HFF-Myc (cell line): ENCODE measurements around the gene BRD1.

ENCODE experiments used
- DNase-seq: peaks from one replicate; pipeline ENCODE4 v3.0.0-alpha.2; 2011; ENCODE audit warnings: low read depth; ENCODE audit errors: extremely low read depth
- H3K4me3 ChIP-seq: replicated peaks from 2 replicates; pipeline ENCODE4 v1.5.1; 2011; ENCODE audit warnings: low read depth, mild to moderate bottlenecking, control low read depth, low read length
- TF ChIP-seq, protein P1 (sequence below): IDR thresholded peaks from 2 replicates; pipeline ENCODE4 v1.5.1; 2012; ENCODE audit warnings: mild to moderate bottlenecking, low read depth, low read length, control low read depth; ENCODE audit errors: missing control alignments

BRD1 gene

GRCh38 chr22:49734882-49735281 lies 92.8 kb downstream of the BRD1 start:
- TF ChIP-seq, protein P1, sequence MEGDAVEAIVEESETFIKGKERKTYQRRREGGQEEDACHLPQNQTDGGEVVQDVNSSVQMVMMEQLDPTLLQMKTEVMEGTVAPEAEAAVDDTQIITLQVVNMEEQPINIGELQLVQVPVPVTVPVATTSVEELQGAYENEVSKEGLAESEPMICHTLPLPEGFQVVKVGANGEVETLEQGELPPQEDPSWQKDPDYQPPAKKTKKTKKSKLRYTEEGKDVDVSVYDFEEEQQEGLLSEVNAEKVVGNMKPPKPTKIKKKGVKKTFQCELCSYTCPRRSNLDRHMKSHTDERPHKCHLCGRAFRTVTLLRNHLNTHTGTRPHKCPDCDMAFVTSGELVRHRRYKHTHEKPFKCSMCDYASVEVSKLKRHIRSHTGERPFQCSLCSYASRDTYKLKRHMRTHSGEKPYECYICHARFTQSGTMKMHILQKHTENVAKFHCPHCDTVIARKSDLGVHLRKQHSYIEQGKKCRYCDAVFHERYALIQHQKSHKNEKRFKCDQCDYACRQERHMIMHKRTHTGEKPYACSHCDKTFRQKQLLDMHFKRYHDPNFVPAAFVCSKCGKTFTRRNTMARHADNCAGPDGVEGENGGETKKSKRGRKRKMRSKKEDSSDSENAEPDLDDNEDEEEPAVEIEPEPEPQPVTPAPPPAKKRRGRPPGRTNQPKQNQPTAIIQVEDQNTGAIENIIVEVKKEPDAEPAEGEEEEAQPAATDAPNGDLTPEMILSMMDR = no peak
- DNase-seq = no peak
- no peak overlapping the region for H3K4me3 ChIP-seq

GRCh38 chr22:49734390-49734789 lies 93.3 kb downstream of the BRD1 start:
- DNase-seq = no peak
- H3K4me3 ChIP-seq = no peak overlapping the region
- TF ChIP-seq, protein P1 = no peak

GRCh38 chr22:49733631-49734030 lies 94.0 kb downstream of the BRD1 start:
- no peak for DNase-seq
- TF ChIP-seq, protein P1 = no peak
- H3K4me3 ChIP-seq = no peak overlapping the region

- no peak for DNase-seq
- TF ChIP-seq, protein P1 = no peak
- no peak overlapping the region for H3K4me3 ChIP-seq
Measured at GRCh38 chr22:49730656-49731055, 97.0 kb downstream of the BRD1 start.

GRCh38 chr22:49728570-49729271 lies 99.0 kb downstream of the BRD1 start:
- TF ChIP-seq, protein P1 = no peak
- DNase-seq = no peak
- no peak overlapping the region for H3K4me3 ChIP-seq

- no peak overlapping the region for H3K4me3 ChIP-seq
- DNase-seq = no peak
- TF ChIP-seq, protein P1 = no peak
Measured at GRCh38 chr22:49727881-49728569, 99.6 kb downstream of the BRD1 start.
